Thyroid gland (tissue), 4 donors: Measurements from ENCODE around the gene ENTPD8. TPM values are rescaled to one million over a fixed set of nuclear protein-coding genes. Genes with fewer than 3 reads are reported as not detected.

Experiments used
- DNase-seq, 2 donors: peaks; one replicate each; pipeline ENCODE4 v3.0.0-alpha.2; 2019
- H3K27ac ChIP-seq, 3 donors: fragments of 200-600 bp; sonication (generic); 1 replicate in 2 of 3; 2 replicates in 1 of 3; pipeline ENCODE4 v1.5.1; 2016 to 2019; ENCODE audit warnings: mild to moderate bottlenecking in 1 of 3, moderate library complexity in 1 of 3
- H3K27me3 ChIP-seq: fragments of 200-600 bp; sonication (generic); one replicate; pipeline ENCODE4 v1.5.1; 2019
- H3K36me3 ChIP-seq, 2 donors: fragments of 200-600 bp; sonication (generic); one replicate each; pipeline ENCODE4 v1.5.1; 2016 to 2019
- H3K4me1 ChIP-seq, 2 donors: fragments of 200-600 bp; sonication (generic); one replicate each; pipeline ENCODE4 v1.5.1; 2017 to 2019
- H3K4me3 ChIP-seq, 3 donors: fragments of 200-600 bp; sonication (generic); replicated peaks in 1 of 3; 1 replicate in 2 of 3; 2 replicates in 1 of 3; pipeline ENCODE4 v1.5.1; 2016; ENCODE audit warnings: mild to moderate bottlenecking in 1 of 3
- H3K9me3 ChIP-seq: fragments of 200-600 bp; sonication (generic); one replicate; pipeline ENCODE4 v1.5.1; 2017
- POLR2A ChIP-seq, 2 donors: fragments of 450-650 bp; IDR thresholded peaks; one replicate each; pipeline ENCODE4 v1.6.1; 2017; ENCODE audit warnings: antibody characterized with exemption in 2 of 2, mild to moderate bottlenecking in 2 of 2, moderate library complexity in 1 of 2
- WGBS, 2 donors: methylation state at CpG; one replicate each; pipeline ENCODE4 v1.1.5; 2017; 5-methylcytosine and 5-hydroxymethylcytosine counted together
- intact Hi-C: fragments of 100-400 bp; cut with DNase I; formaldehyde crosslinking; loops from one replicate; pipeline ENCODE4 v1.15.1; 2023
- total RNA-seq, 4 donors: library from RNA; depleted of rRNA; stranded (reverse); fragments of >200 nt; gene quantifications; one replicate each; pipeline ENCODE4 v1.2.3, GENCODE V29; 2016
- TF ChIP-seq, protein P1 (sequence below), 6 experiments: fragments of 200-600 bp in 3 of 6; fragments of 450-650 bp in 3 of 6; sonication (generic) in 3 of 6; IDR thresholded peaks; one replicate each; pipeline ENCODE4 v1.5.1; 2016 to 2019; ENCODE audit warnings: antibody characterized with exemption in 6 of 6, mild to moderate bottlenecking in 2 of 6, inconsistent platforms in 1 of 6, moderate library complexity in 1 of 6

Gene ENTPD8
- total RNA-seq: under 1 TPM in 2 of 4 donors, not detected in 2; 0.29 to 0.78 TPM

GRCh38 chr9:137441289-137441934 is at the start of gene ENTPD8:
Gene ENTPD8, minus strand, starts transcription at chr9:137441357. Its CDS starts 3,072 bp downstream, at chr9:137438285.
- H3K27ac ChIP-seq: no peak within 1 kb of the TSS
- peaks cover 5 to 34% of the 10 kb centered on the region in 2 donors for H3K4me1 ChIP-seq
- DNase-seq: peak; percentile 72 to 75
- no peaks in the 10 kb centered on the region for H3K36me3 ChIP-seq
- WGBS, 2 donors: 0% methylated on average over 1 of the region's 62 CpGs; no CpG with 5 or more reads in 1 of the 2 donors
- TF ChIP-seq, protein P1, sequence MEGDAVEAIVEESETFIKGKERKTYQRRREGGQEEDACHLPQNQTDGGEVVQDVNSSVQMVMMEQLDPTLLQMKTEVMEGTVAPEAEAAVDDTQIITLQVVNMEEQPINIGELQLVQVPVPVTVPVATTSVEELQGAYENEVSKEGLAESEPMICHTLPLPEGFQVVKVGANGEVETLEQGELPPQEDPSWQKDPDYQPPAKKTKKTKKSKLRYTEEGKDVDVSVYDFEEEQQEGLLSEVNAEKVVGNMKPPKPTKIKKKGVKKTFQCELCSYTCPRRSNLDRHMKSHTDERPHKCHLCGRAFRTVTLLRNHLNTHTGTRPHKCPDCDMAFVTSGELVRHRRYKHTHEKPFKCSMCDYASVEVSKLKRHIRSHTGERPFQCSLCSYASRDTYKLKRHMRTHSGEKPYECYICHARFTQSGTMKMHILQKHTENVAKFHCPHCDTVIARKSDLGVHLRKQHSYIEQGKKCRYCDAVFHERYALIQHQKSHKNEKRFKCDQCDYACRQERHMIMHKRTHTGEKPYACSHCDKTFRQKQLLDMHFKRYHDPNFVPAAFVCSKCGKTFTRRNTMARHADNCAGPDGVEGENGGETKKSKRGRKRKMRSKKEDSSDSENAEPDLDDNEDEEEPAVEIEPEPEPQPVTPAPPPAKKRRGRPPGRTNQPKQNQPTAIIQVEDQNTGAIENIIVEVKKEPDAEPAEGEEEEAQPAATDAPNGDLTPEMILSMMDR (IDR thresholded peaks at IDR 0.05): no peak
- no peak for TF ChIP-seq POLR2A (IDR thresholded peaks at IDR 0.05)
- no peaks in the 10 kb centered on the region for H3K9me3 ChIP-seq
- no peaks in the 10 kb centered on the region for H3K27me3 ChIP-seq
- H3K4me3 ChIP-seq: peak within 1 kb of the TSS in 1 of 3 donors; percentile 40
- intact Hi-C loops: no loop called here

GRCh38 chr9:137490532-137491186 is 49.5 kb upstream of the ENTPD8 start:
- Histone ChIP-seq H3K9me3 (no peaks in the 10 kb centered on the region), H3K27ac (no peak overlapping the region), H3K27me3 (no peaks in the 10 kb centered on the region), H3K4me3 (no peak overlapping the region), H3K4me1 (no peaks in the 10 kb centered on the region), H3K36me3 (no peaks in the 10 kb centered on the region)
- no peak for DNase-seq
- 93 to 94% methylated on average over 9 of the region's 9 CpGs for WGBS, 2 donors
- TF ChIP-seq POLR2A (IDR thresholded peaks at IDR 0.05): no peak
- TF ChIP-seq, protein P1 (IDR thresholded peaks at IDR 0.05): no peak
- intact Hi-C loops: no loop called here

- 95 to 98% methylated on average over 6 of the region's 6 CpGs for WGBS, 2 donors
- Histone ChIP-seq H3K27me3 (no peaks in the 10 kb centered on the region), H3K27ac (no peak overlapping the region)
Measured at GRCh38 chr9:137488906-137489305, 47.7 kb upstream of the ENTPD8 start.

GRCh38 chr9:137488327-137488653 is 47.1 kb upstream of the ENTPD8 start:
- WGBS, 2 donors: 84 to 95% methylated on average over 6 of the region's 6 CpGs

More at GRCh38 chr9:137488906-137489305, 47.7 kb upstream of the ENTPD8 start:
- no peak for DNase-seq
- intact Hi-C loops: no loop called here
- H3K36me3 ChIP-seq: no peaks in the 10 kb centered on the region
- no peak for TF ChIP-seq POLR2A (IDR thresholded peaks at IDR 0.05)
- no peaks in the 10 kb centered on the region for H3K4me1 ChIP-seq
- no peak overlapping the region for H3K4me3 ChIP-seq
- no peaks in the 10 kb centered on the region for H3K9me3 ChIP-seq

GRCh38 chr9:137487454-137488326 is 46.5 kb upstream of the ENTPD8 start:
- H3K4me3 ChIP-seq: no peak overlapping the region
- no peaks in the 10 kb centered on the region for H3K36me3 ChIP-seq
- no peaks in the 10 kb centered on the region for H3K4me1 ChIP-seq
- WGBS, 2 donors: 90 to 95% methylated on average over 32 to 41 of the region's 41 CpGs
- H3K27me3 ChIP-seq: no peaks in the 10 kb centered on the region
- TF ChIP-seq, protein P1 (IDR thresholded peaks at IDR 0.05): no peak
- no peak for TF ChIP-seq POLR2A (IDR thresholded peaks at IDR 0.05)
- no peaks in the 10 kb centered on the region for H3K9me3 ChIP-seq
- no peak for DNase-seq
- intact Hi-C loops: no loop called here
- no peak overlapping the region for H3K27ac ChIP-seq

More at GRCh38 chr9:137488327-137488653, 47.1 kb upstream of the ENTPD8 start:
- TF ChIP-seq POLR2A (IDR thresholded peaks at IDR 0.05): no peak
- TF ChIP-seq, protein P1 (IDR thresholded peaks at IDR 0.05): no peak
- no peaks in the 10 kb centered on the region for H3K27me3 ChIP-seq
- H3K9me3 ChIP-seq: no peaks in the 10 kb centered on the region
- H3K36me3 ChIP-seq: no peaks in the 10 kb centered on the region
- DNase-seq: no peak
- H3K4me1 ChIP-seq: no peaks in the 10 kb centered on the region
- intact Hi-C loops: no loop called here
- no peak overlapping the region for H3K27ac ChIP-seq
- no peak overlapping the region for H3K4me3 ChIP-seq
